ACC112 (cell line): ENCODE results near the gene TECTA.

Source experiments
- H2AFZ ChIP-seq: fragments of 200-600 bp; sonication (generic); one replicate; pipeline ENCODE4 v1.6.0; 2017; ENCODE audit warnings: antibody characterized with exemption, low read length; ENCODE audit not compliant: unreplicated experiment
- H3K27ac ChIP-seq: fragments of 200-600 bp; sonication (generic); 2 replicates; pipeline ENCODE4 v1.5.1; 2014; ENCODE audit warnings: low read depth, mild to moderate bottlenecking, antibody characterized with exemption, low read length, moderate library complexity
- H3K27me3 ChIP-seq: fragments of 200-600 bp; sonication (generic); 2 replicates; pipeline ENCODE4 v1.6.1; 2014; ENCODE audit warnings: mild to moderate bottlenecking, antibody characterized with exemption, low read length, moderate library complexity, mixed read lengths; ENCODE audit not compliant: insufficient read depth
- H3K36me3 ChIP-seq: fragments of 200-600 bp; sonication (generic); 2 replicates; pipeline ENCODE4 v1.6.1; 2016; ENCODE audit warnings: mild to moderate bottlenecking, antibody characterized with exemption, low read length, moderate library complexity, mixed read lengths; ENCODE audit not compliant: insufficient read depth
- H3K4me1 ChIP-seq: fragments of 200-600 bp; sonication (generic); one replicate; pipeline ENCODE4 v1.6.1; 2016; ENCODE audit warnings: low read length, mixed read lengths; ENCODE audit not compliant: insufficient read depth, unreplicated experiment, control insufficient read depth
- H3K4me3 ChIP-seq: fragments of 200-600 bp; sonication (generic); 2 replicates; pipeline ENCODE4 v1.5.1; 2014; ENCODE audit warnings: mild to moderate bottlenecking, low read depth, low read length
- H3K79me2 ChIP-seq: fragments of 200-600 bp; sonication (generic); one replicate; pipeline ENCODE4 v1.6.0; 2016; ENCODE audit warnings: low read length; ENCODE audit not compliant: control insufficient read depth, unreplicated experiment, insufficient read depth

TECTA gene

GRCh38 chr11:121129362-121130340 lies 28.6 kb downstream of the TECTA start:
- H3K36me3 ChIP-seq = no peaks in the 10 kb centered on the region
- H3K79me2 ChIP-seq = no peaks in the 10 kb centered on the region
- no peak overlapping the region for H2AFZ ChIP-seq
- no peak overlapping the region for H3K27ac ChIP-seq
- H3K4me3 ChIP-seq = no peak overlapping the region
- no peaks in the 10 kb centered on the region for H3K4me1 ChIP-seq
- no peaks in the 10 kb centered on the region for H3K27me3 ChIP-seq

GRCh38 chr11:121131656-121132055 lies 30.6 kb downstream of the TECTA start:
- no peaks in the 10 kb centered on the region for H3K27me3 ChIP-seq
- no peaks in the 10 kb centered on the region for H3K79me2 ChIP-seq
- H3K4me1 ChIP-seq = no peaks in the 10 kb centered on the region
- no peak overlapping the region for H2AFZ ChIP-seq
- H3K27ac ChIP-seq = no peak overlapping the region
- no peak overlapping the region for H3K4me3 ChIP-seq
- H3K36me3 ChIP-seq = no peaks in the 10 kb centered on the region

GRCh38 chr11:121132211-121132976 lies 31.4 kb downstream of the TECTA start:
- Histone ChIP-seq H3K79me2 (no peaks in the 10 kb centered on the region), H3K36me3 (no peaks in the 10 kb centered on the region), H3K4me1 (no peaks in the 10 kb centered on the region), H3K27me3 (no peaks in the 10 kb centered on the region), H2AFZ (no peak overlapping the region), H3K4me3 (no peak overlapping the region), H3K27ac (no peak overlapping the region)

GRCh38 chr11:121134741-121135312 lies 33.8 kb downstream of the TECTA start:
- Histone ChIP-seq H3K4me1 (no peaks in the 10 kb centered on the region), H2AFZ (no peak overlapping the region), H3K4me3 (no peak overlapping the region), H3K27me3 (no peaks in the 10 kb centered on the region), H3K36me3 (no peaks in the 10 kb centered on the region), H3K27ac (no peak overlapping the region), H3K79me2 (no peaks in the 10 kb centered on the region)

GRCh38 chr11:121137005-121137404 lies 36.0 kb downstream of the TECTA start:
- Histone ChIP-seq H3K79me2 (no peaks in the 10 kb centered on the region), H2AFZ (no peak overlapping the region), H3K4me3 (no peak overlapping the region), H3K27me3 (no peaks in the 10 kb centered on the region), H3K27ac (no peak overlapping the region), H3K4me1 (no peaks in the 10 kb centered on the region), H3K36me3 (no peaks in the 10 kb centered on the region)

- Histone ChIP-seq H2AFZ (no peak overlapping the region), H3K36me3 (no peaks in the 10 kb centered on the region), H3K79me2 (no peaks in the 10 kb centered on the region), H3K4me3 (no peak overlapping the region), H3K27ac (no peak overlapping the region), H3K4me1 (no peaks in the 10 kb centered on the region), H3K27me3 (no peaks in the 10 kb centered on the region)
Observed at GRCh38 chr11:121138259-121138658, 37.2 kb downstream of the TECTA start.

- no peaks in the 10 kb centered on the region for H3K79me2 ChIP-seq
- no peak overlapping the region for H3K4me3 ChIP-seq
- no peaks in the 10 kb centered on the region for H3K4me1 ChIP-seq
Observed at GRCh38 chr11:121140369-121140768, 39.3 kb downstream of the TECTA start.

GRCh38 chr11:121141066-121141465 lies 40.0 kb downstream of the TECTA start:
- Histone ChIP-seq H3K4me3 (no peak overlapping the region), H3K36me3 (no peaks in the 10 kb centered on the region), H3K27ac (no peak overlapping the region), H2AFZ (no peak overlapping the region), H3K79me2 (no peaks in the 10 kb centered on the region), H3K27me3 (peaks cover 9% of the 10 kb centered on the region; the same call in 1 of the 2 replicates), H3K4me1 (no peaks in the 10 kb centered on the region)

More at GRCh38 chr11:121140369-121140768, 39.3 kb downstream of the TECTA start:
- H2AFZ ChIP-seq = no peak overlapping the region
- no peaks in the 10 kb centered on the region for H3K36me3 ChIP-seq
- H3K27ac ChIP-seq = no peak overlapping the region
- H3K27me3 ChIP-seq = peaks cover 3% of the 10 kb centered on the region; the same call in 1 of the 2 replicates

- Histone ChIP-seq H2AFZ (no peak overlapping the region), H3K4me3 (no peak overlapping the region), H3K79me2 (no peaks in the 10 kb centered on the region), H3K36me3 (no peaks in the 10 kb centered on the region), H3K27me3 (peaks cover 9% of the 10 kb centered on the region; the same call in 1 of the 2 replicates), H3K4me1 (no peaks in the 10 kb centered on the region), H3K27ac (no peak overlapping the region)
Observed at GRCh38 chr11:121143921-121144320, 42.9 kb downstream of the TECTA start.

- Histone ChIP-seq H3K27me3 (peaks cover 9% of the 10 kb centered on the region; the same call in 1 of the 2 replicates), H3K27ac (no peak overlapping the region), H2AFZ (no peak overlapping the region), H3K4me1 (no peaks in the 10 kb centered on the region), H3K4me3 (no peak overlapping the region), H3K36me3 (no peaks in the 10 kb centered on the region), H3K79me2 (no peaks in the 10 kb centered on the region)
Observed at GRCh38 chr11:121144723-121145122, 43.7 kb downstream of the TECTA start.
